ENCODE measurements around the gene SAMD14.

SAMD14 gene

GRCh38 chr17:50110591-50111349 lies 19.2 kb downstream of the SAMD14 start:
- DNase-seq = no peak

GRCh38 chr17:50109785-50110184 lies 20.2 kb downstream of the SAMD14 start:
- no peak for DNase-seq

- DNase-seq = no peak
Observed at GRCh38 chr17:50109207-50109606, 20.8 kb downstream of the SAMD14 start.

GRCh38 chr17:50108556-50108955 lies 21.4 kb downstream of the SAMD14 start:
- peak; percentile 19 for DNase-seq

- DNase-seq = no peak
Observed at GRCh38 chr17:50107790-50108414, 22.1 kb downstream of the SAMD14 start.

GRCh38 chr17:50106393-50107131 lies 23.4 kb downstream of the SAMD14 start:
- no peak for DNase-seq

- DNase-seq = no peak
Observed at GRCh38 chr17:50105811-50106210, 24.1 kb downstream of the SAMD14 start.

- DNase-seq = no peak
Observed at GRCh38 chr17:50103941-50104340, 26.0 kb downstream of the SAMD14 start.

- DNase-seq = no peak
Observed at GRCh38 chr17:50103252-50103651, 26.7 kb downstream of the SAMD14 start.

GRCh38 chr17:50102164-50102991 lies 27.6 kb downstream of the SAMD14 start:
- DNase-seq = no peak

- DNase-seq = peak; percentile 26
Observed at GRCh38 chr17:50101346-50102163, 28.4 kb downstream of the SAMD14 start.

- DNase-seq = no peak
Observed at GRCh38 chr17:50100921-50101345, 29.0 kb downstream of the SAMD14 start.

- DNase-seq = no peak
Observed at GRCh38 chr17:50100480-50100883, 29.5 kb downstream of the SAMD14 start.

GRCh38 chr17:50099003-50099402 lies 31.0 kb downstream of the SAMD14 start:
- DNase-seq = no peak

GRCh38 chr17:50098583-50098982 lies 31.4 kb downstream of the SAMD14 start:
- DNase-seq = no peak

- no peak for DNase-seq
Observed at GRCh38 chr17:50097926-50098325, 32.0 kb downstream of the SAMD14 start.

GRCh38 chr17:50097455-50097854 lies 32.5 kb downstream of the SAMD14 start:
- no peak for DNase-seq

GRCh38 chr17:50096758-50097157 lies 33.2 kb downstream of the SAMD14 start:
- DNase-seq = no peak

- DNase-seq = no peak
Observed at GRCh38 chr17:50096092-50096491, 33.9 kb downstream of the SAMD14 start.

GRCh38 chr17:50095626-50096037 lies 34.3 kb downstream of the SAMD14 start:
- no peak for DNase-seq

GRCh38 chr17:50094753-50095619 lies 35.0 kb downstream of the SAMD14 start, which contains the start of gene PDK2:
Gene PDK2 (plus strand): TSS chr17:50095351. CDS start chr17:50095436, 85 bp downstream.
- DNase-seq = peak; percentile 94
